Activated gamma-delta T cell treated with anti-CD3 and anti-CD28 coated beads, Interleukin-2, amount 50 U/mL, for 16 hours (primary cell): ENCODE data around the gene ABHD5.
"Not testable (repeated sequence)": the region's sequence is repeated elsewhere in the genome, so short reads cannot be mapped to it uniquely, and the experiment has no call there.

Experiments
- DNase-seq: peaks from one replicate; pipeline ENCODE4 v3.0.0-alpha.2; 2020; ENCODE audit warnings: low read depth

Gene ABHD5

GRCh38 chr3:43690400-43691119 lies at the start of gene ABHD5:
ABHD5 (plus strand) TSS chr3:43690938; CDS start chr3:43690993, 55 bp downstream.
- peak; percentile 93 for DNase-seq

- no peak for DNase-seq
These were observed 49.2 kb upstream of the ABHD5 start for GRCh38 chr3:43641306-43642114.

- no peak for DNase-seq
These were observed 46.3 kb upstream of the ABHD5 start for GRCh38 chr3:43644443-43644842.

GRCh38 chr3:43647331-43648166 lies 43.2 kb upstream of the ABHD5 start:
- no peak for DNase-seq

- DNase-seq: no peak
These were observed 41.8 kb upstream of the ABHD5 start for GRCh38 chr3:43648957-43649356.

- no peak for DNase-seq
These were observed 41.3 kb upstream of the ABHD5 start for GRCh38 chr3:43649365-43649968.

- no peak for DNase-seq
These were observed 40.4 kb upstream of the ABHD5 start for GRCh38 chr3:43650345-43650744.

- DNase-seq: not testable (repeated sequence)
These were observed 34.3 kb upstream of the ABHD5 start for GRCh38 chr3:43656390-43656789.

GRCh38 chr3:43659250-43659880 lies 31.4 kb upstream of the ABHD5 start:
- no peak for DNase-seq

GRCh38 chr3:43661376-43661775 lies 29.4 kb upstream of the ABHD5 start:
- DNase-seq: not testable (repeated sequence)

GRCh38 chr3:43665011-43665410 lies 25.7 kb upstream of the ABHD5 start:
- not testable (repeated sequence) for DNase-seq

GRCh38 chr3:43670635-43671522 lies 19.9 kb upstream of the ABHD5 start:
- no peak for DNase-seq

GRCh38 chr3:43674345-43675085 lies 16.2 kb upstream of the ABHD5 start:
- no peak for DNase-seq

- DNase-seq: no peak
These were observed 15.1 kb upstream of the ABHD5 start for GRCh38 chr3:43675593-43675992.

GRCh38 chr3:43676441-43676840 lies 14.3 kb upstream of the ABHD5 start:
- no peak for DNase-seq

GRCh38 chr3:43678375-43678774 lies 12.4 kb upstream of the ABHD5 start:
- not testable (repeated sequence) for DNase-seq

GRCh38 chr3:43678887-43679449 lies 11.8 kb upstream of the ABHD5 start:
- DNase-seq: not testable (repeated sequence)

- DNase-seq: not testable (repeated sequence)
These were observed 9.9 kb upstream of the ABHD5 start for GRCh38 chr3:43680857-43681256.

- no peak for DNase-seq
These were observed 5.8 kb upstream of the ABHD5 start for GRCh38 chr3:43684944-43685343.
